ENCODE results near the gene APC.

DNA sequence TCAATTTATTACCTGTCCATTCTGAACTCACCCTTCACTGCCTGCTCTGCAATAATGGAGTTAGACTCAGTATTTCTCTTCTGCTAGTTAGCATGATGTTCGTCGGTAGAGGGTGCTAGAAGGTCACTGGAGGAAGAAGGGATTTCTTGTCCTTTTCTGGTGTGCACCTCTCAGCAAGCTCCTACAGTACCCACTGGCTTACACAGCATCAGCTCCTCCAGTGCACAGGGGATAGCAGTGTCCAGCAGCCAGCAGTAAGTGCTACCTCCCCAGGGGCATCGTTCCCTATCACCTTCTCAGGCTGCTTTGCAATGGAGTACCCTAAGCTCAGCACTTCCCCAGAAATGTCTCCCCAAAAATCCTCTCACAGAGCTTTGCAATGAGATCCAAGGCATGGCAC is 45.9 kb upstream of the APC start:
- TF ChIP-seq, protein P1, sequence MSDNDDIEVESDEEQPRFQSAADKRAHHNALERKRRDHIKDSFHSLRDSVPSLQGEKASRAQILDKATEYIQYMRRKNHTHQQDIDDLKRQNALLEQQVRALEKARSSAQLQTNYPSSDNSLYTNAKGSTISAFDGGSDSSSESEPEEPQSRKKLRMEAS (IDR thresholded peaks at IDR 0.05): no peak
- TF ChIP-seq JUND (IDR thresholded peaks at IDR 0.05): no peak
- no peak for TF ChIP-seq SP1 (IDR thresholded peaks at IDR 0.05)
- TF ChIP-seq FOXA2 (IDR thresholded peaks at IDR 0.05): no peak
- TF ChIP-seq, protein P2, sequence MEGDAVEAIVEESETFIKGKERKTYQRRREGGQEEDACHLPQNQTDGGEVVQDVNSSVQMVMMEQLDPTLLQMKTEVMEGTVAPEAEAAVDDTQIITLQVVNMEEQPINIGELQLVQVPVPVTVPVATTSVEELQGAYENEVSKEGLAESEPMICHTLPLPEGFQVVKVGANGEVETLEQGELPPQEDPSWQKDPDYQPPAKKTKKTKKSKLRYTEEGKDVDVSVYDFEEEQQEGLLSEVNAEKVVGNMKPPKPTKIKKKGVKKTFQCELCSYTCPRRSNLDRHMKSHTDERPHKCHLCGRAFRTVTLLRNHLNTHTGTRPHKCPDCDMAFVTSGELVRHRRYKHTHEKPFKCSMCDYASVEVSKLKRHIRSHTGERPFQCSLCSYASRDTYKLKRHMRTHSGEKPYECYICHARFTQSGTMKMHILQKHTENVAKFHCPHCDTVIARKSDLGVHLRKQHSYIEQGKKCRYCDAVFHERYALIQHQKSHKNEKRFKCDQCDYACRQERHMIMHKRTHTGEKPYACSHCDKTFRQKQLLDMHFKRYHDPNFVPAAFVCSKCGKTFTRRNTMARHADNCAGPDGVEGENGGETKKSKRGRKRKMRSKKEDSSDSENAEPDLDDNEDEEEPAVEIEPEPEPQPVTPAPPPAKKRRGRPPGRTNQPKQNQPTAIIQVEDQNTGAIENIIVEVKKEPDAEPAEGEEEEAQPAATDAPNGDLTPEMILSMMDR (IDR thresholded peaks at IDR 0.05; ENCODE audit: low read depth, low read length, missing input control): peak; percentile 33
- TF ChIP-seq, protein P3, sequence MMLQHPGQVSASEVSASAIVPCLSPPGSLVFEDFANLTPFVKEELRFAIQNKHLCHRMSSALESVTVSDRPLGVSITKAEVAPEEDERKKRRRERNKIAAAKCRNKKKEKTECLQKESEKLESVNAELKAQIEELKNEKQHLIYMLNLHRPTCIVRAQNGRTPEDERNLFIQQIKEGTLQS (IDR thresholded peaks at IDR 0.05): no peak
- peak; percentile 69 to 81 for TF ChIP-seq RAD21 (IDR thresholded peaks at IDR 0.05)
- TF ChIP-seq YY1 (IDR thresholded peaks at IDR 0.05): no peak
- no peak for TF ChIP-seq GABPA (IDR thresholded peaks at IDR 0.05 in 1 of 2, conservative IDR thresholded peaks at IDR 0.05 in 1 of 2)
- TF ChIP-seq, protein P4, sequence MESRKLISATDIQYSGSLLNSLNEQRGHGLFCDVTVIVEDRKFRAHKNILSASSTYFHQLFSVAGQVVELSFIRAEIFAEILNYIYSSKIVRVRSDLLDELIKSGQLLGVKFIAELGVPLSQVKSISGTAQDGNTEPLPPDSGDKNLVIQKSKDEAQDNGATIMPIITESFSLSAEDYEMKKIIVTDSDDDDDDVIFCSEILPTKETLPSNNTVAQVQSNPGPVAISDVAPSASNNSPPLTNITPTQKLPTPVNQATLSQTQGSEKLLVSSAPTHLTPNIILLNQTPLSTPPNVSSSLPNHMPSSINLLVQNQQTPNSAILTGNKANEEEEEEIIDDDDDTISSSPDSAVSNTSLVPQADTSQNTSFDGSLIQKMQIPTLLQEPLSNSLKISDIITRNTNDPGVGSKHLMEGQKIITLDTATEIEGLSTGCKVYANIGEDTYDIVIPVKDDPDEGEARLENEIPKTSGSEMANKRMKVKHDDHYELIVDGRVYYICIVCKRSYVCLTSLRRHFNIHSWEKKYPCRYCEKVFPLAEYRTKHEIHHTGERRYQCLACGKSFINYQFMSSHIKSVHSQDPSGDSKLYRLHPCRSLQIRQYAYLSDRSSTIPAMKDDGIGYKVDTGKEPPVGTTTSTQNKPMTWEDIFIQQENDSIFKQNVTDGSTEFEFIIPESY (IDR thresholded peaks at IDR 0.05): no peak
- no peak for TF ChIP-seq HNF4G (IDR thresholded peaks at IDR 0.05)
- no peak for TF ChIP-seq HNF4A (conservative IDR thresholded peaks at IDR 0.05)
- TF ChIP-seq EGR1 (IDR thresholded peaks at IDR 0.05; ENCODE audit: low read depth in 2 of 2): no peak
- TF ChIP-seq TAF1 (conservative IDR thresholded peaks at IDR 0.05): no peak

All from liver (tissue), 3 donors.